Heart right ventricle (tissue), 16 donors: ENCODE measurements around the gene KCNH1. TPM values are rescaled to one million over a fixed set of nuclear protein-coding genes. Genes with fewer than 3 reads are reported as not detected.

Experiments used
- ATAC-seq, 8 donors: fragments of 200-7000 bp; cut with Tn5 transposase; one replicate each; pipeline ENCODE4 v1.9.1; 2020; ENCODE audit warnings: mild to moderate bottlenecking in 8 of 8, moderate library complexity in 8 of 8, moderate number of reproducible peaks in 1 of 8
- DNase-seq, 2 donors: peaks; one replicate each; pipeline ENCODE4 v3.0.0-alpha.2; 2020
- H3K27ac ChIP-seq, 10 donors: fragments of 200-600 bp; sonication (generic) in 2 of 10; one replicate each; pipeline versions ENCODE4 v1.5.0 to v1.8.0; 2020 to 2022; ENCODE audit warnings: mild to moderate bottlenecking in 3 of 10
- H3K27me3 ChIP-seq, 7 donors: fragments of 200-600 bp; one replicate each; pipeline ENCODE4 v1.8.0; 2021 to 2022; ENCODE audit warnings: mild to moderate bottlenecking in 2 of 7
- H3K36me3 ChIP-seq, 9 donors: fragments of 200-600 bp; sonication (generic) in 1 of 9; one replicate each; pipeline versions ENCODE4 v1.5.0 to v1.8.0; 2020 to 2022; ENCODE audit warnings: mild to moderate bottlenecking in 2 of 9
- H3K4me1 ChIP-seq, 9 donors: fragments of 200-600 bp; sonication (generic) in 1 of 9; one replicate each; pipeline versions ENCODE4 v1.5.0 to v1.8.0; 2020 to 2022; ENCODE audit warnings: mild to moderate bottlenecking in 4 of 9
- H3K4me3 ChIP-seq, 10 donors: fragments of 200-600 bp; sonication (generic) in 2 of 10; one replicate each; pipeline versions ENCODE4 v1.5.0 to v1.8.0; 2020 to 2022; ENCODE audit warnings: mild to moderate bottlenecking in 7 of 10, moderate library complexity in 2 of 10
- H3K9me3 ChIP-seq, 11 donors: fragments of 200-600 bp in 10 of 11; sonication (generic) in 2 of 11; one replicate each; pipeline versions ENCODE4 v1.5.0 to v1.8.0; 2013 to 2022; ENCODE audit warnings: mild to moderate bottlenecking in 2 of 11, control low read depth in 1 of 11, moderate library complexity in 1 of 11
- WGBS, 2 donors: extraction: QIAGEN DNeasy Blood & Tissue Kit; methylation state at CpG; one replicate each; pipeline ENCODE4 v1.1.7; 2013; ENCODE audit warnings: inconsistent platforms in 1 of 2; 5-methylcytosine and 5-hydroxymethylcytosine counted together
- intact Hi-C, 10 donors: fragments of 100-400 bp; cut with DNase I; formaldehyde crosslinking; loops; one replicate each; pipeline versions ENCODE4 v1.11.1 to v1.14.2; 2022
- polyA plus RNA-seq, 2 donors: library from polyadenylated mRNA; stranded (reverse); fragments of 200-250 nt; gene quantifications; one replicate each; pipeline ENCODE4 v1.2.3, GENCODE V29; 2013
- total RNA-seq, 10 donors: library from RNA; stranded (reverse); fragmentation: NEBNext Ultra II Directional in 3 of 10; extraction: Animal tissue kit (Norgen Biotek cat#: 25700) in 3 of 10; gene quantifications; one replicate each; pipeline versions ENCODE4 v1.2.1 to v1.2.4, GENCODE V29; 2021 to 2023
- TF ChIP-seq, protein P1 (sequence below), 9 donors: fragments of 200-600 bp; sonication (generic) in 2 of 9; IDR thresholded peaks; one replicate each; pipeline versions ENCODE4 v1.5.0 to v1.8.0; 2021 to 2022; ENCODE audit warnings: antibody characterized with exemption in 9 of 9, mild to moderate bottlenecking in 5 of 9, moderate library complexity in 1 of 9
- donor health status: Arrhythmogenic right ventricular cardiomyopathy.
- donor health status: ischemic (EF 13 %, LVEDD 7.1; RV severe dilation, severe dysfunction).
- donor health status: healthy with polysubstance abuse.
- donor health status: DM: no; HTN: yes; CAD: no.
- donor health status: DM: no; HTN: no; CAD: no.
- donor health status: ischemic (EF 25% LVEDD 6.9; RV normal size, moderate dysfunction).
- donor health status: ischemic (EF 25% LVEDD 5.7; RV mildly dilated, moderate dysfunction).
- donor health status: healthy.
- donor health status: DM: yes; HTN: yes; CAD: no.
- donor health status: Ischemic cardiomyopathy.
- donor health status: ischemic (EF 35%, LVEDD 5.7; RV mildly dilated, moderate dysfunction).
- donor health status: nonischemic (EF 11% LVEDD 7.7; RV severe dilation, severe dysfunction).
- donor health status: DM: yes; HTN: yes; CAD: no.
- donor health status: PGD.
- donor health status: ischemic (EF 29% LVEDD 5.4; RV normal size, mild dysfunction).
- donor health status: nonischemic (EF 23%, LVEDD 6.1; RV moderate dilation, normal function).

Gene KCNH1
- total and polyA plus RNA-seq, 12 donors: 0.09 TPM; not detected in 11

DNA sequence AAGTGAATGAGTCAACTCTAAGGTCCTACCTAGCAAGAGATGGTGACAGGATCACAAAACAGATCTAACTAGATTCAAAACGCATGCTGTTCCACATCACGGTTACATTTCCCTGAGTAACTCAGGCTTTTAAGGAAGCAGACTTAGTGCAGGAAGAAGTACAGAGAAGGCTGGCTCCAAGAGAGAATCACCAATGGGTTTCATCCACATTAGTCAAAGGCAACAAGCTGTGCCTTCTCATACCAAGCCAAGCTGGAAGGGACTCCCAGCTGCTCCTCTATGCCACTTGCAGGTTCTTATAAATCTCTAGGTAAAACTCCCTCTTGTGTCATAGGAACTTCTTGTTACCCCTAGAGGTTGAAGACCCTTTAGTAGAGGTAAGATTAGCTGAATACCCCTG lies 109.0 kb downstream of the KCNH1 start:
- peaks cover 0 to 3% (median 0%) of the 10 kb centered on the region in 7 donors for H3K27me3 ChIP-seq
- no peaks in the 10 kb centered on the region for H3K9me3 ChIP-seq
- WGBS, 2 donors: 84 to 86% methylated on average over 2 of the region's 2 CpGs
- H3K4me1 ChIP-seq: no peaks in the 10 kb centered on the region
- no peak overlapping the region for H3K4me3 ChIP-seq
- TF ChIP-seq, protein P1, sequence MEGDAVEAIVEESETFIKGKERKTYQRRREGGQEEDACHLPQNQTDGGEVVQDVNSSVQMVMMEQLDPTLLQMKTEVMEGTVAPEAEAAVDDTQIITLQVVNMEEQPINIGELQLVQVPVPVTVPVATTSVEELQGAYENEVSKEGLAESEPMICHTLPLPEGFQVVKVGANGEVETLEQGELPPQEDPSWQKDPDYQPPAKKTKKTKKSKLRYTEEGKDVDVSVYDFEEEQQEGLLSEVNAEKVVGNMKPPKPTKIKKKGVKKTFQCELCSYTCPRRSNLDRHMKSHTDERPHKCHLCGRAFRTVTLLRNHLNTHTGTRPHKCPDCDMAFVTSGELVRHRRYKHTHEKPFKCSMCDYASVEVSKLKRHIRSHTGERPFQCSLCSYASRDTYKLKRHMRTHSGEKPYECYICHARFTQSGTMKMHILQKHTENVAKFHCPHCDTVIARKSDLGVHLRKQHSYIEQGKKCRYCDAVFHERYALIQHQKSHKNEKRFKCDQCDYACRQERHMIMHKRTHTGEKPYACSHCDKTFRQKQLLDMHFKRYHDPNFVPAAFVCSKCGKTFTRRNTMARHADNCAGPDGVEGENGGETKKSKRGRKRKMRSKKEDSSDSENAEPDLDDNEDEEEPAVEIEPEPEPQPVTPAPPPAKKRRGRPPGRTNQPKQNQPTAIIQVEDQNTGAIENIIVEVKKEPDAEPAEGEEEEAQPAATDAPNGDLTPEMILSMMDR (IDR thresholded peaks at IDR 0.05): no peak
- H3K27ac ChIP-seq: no peak overlapping the region
- DNase-seq: no peak
- no peaks in the 10 kb centered on the region for H3K36me3 ChIP-seq
- intact Hi-C loops: no loop called here
- no peak for ATAC-seq

DNA sequence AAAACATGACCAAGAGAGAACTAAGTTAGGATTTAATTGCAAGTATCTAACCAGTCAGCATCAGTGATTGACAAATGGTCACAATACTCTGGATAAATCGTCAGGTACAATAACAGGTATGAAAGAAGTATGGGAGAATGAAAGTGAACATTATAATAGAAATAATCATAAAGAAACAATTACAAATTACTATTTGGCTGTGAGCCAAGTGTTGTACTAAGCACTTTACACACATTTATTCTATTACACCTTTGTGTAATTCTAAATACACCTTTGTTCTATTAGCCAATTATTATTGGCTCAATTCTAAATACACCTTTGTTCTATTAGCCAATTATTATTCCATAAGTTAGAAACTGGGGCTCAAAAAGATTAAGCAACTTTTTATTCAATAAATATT lies 114.7 kb downstream of the KCNH1 start:
- no peak for DNase-seq
- peaks cover 0 to 8% (median 0%) of the 10 kb centered on the region in 7 donors for H3K27me3 ChIP-seq
- H3K36me3 ChIP-seq: no peaks in the 10 kb centered on the region
- TF ChIP-seq, protein P1 (IDR thresholded peaks at IDR 0.05): no peak
- WGBS, 2 donors: 41 to 75% methylated on average over 1 of the region's 1 CpG
- no peak for ATAC-seq
- no peak overlapping the region for H3K27ac ChIP-seq
- no peaks in the 10 kb centered on the region for H3K4me1 ChIP-seq
- no peaks in the 10 kb centered on the region for H3K9me3 ChIP-seq
- no peak overlapping the region for H3K4me3 ChIP-seq
- intact Hi-C loops: no loop called here

DNA sequence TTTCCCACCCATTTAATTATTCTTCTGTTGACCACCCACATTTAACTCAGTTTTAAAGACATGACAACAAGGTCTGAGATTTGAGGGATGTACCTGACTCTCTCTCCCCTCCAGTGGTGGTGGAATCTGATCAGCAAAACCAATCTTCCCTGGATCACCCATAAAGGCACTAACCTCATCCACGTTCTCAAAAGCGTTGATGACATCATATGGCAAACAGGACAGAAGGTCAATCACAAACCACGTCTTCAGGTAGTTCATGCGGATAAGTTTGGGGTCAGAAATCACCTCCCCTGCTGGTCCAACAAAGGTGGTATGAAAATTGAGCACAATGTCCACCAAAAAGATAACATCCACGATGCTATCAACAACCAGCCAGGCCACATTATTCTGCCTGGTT lies 115.3 kb downstream of the KCNH1 start:
- no peaks in the 10 kb centered on the region for H3K4me1 ChIP-seq
- no peak overlapping the region for H3K27ac ChIP-seq
- ATAC-seq (no peak), DNase-seq (no peak)
- H3K4me3 ChIP-seq: no peak overlapping the region
- H3K9me3 ChIP-seq: no peaks in the 10 kb centered on the region
- H3K27me3 ChIP-seq: peaks cover 0 to 8% (median 0%) of the 10 kb centered on the region in 7 donors
- intact Hi-C loops: no loop called here
- no peaks in the 10 kb centered on the region for H3K36me3 ChIP-seq
- TF ChIP-seq, protein P1 (IDR thresholded peaks at IDR 0.05): no peak
- 85 to 86% methylated on average over 5 of the region's 5 CpGs for WGBS, 2 donors

DNA sequence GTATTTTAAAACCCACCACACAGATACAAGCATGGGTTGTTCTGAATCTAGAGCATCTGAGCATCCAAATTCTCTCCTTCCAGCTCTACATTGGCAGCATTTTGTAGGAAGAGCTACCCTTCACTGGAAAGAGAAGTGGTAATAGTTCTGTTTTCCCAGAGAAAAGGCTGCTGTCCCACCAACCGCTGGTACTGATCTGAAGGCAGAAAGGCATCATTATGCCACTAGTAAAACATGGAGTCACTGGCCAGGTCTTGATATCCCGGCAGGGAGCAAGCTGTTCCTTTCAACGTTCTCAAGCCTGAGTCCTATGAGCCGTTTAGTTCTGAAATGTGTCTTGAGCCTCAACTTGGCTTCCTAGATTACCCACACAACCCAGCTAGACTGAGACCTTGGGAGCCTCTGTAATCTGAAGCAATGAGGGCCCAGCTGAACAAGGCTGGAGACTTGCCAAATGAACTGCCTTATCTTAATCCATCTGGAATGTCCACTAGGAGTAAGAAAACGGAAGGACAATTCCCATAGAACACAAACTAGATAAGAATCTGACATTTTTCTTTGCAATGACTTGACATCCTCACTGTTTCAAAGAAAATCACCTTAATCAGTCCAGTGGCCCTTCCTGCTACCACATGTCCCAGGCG lies 116.8 kb downstream of the KCNH1 start:
- Histone ChIP-seq H3K4me1 (no peaks in the 10 kb centered on the region), H3K9me3 (no peaks in the 10 kb centered on the region), H3K27me3 (peaks cover 0 to 10% (median 0%) of the 10 kb centered on the region in 7 donors), H3K4me3 (no peak overlapping the region), H3K27ac (no peak overlapping the region), H3K36me3 (no peaks in the 10 kb centered on the region)
- WGBS, 2 donors: 55% methylated on average over 6 of the region's 6 CpGs
- ATAC-seq: no peak
- intact Hi-C loops: no loop called here
- DNase-seq: no peak
- TF ChIP-seq, protein P1 (IDR thresholded peaks at IDR 0.05): no peak
